KOPT-K1 (cell line): ENCODE results near the gene C2CD4A.
"Not testable (repeated sequence)": the region's sequence is repeated elsewhere in the genome, so short reads cannot be mapped to it uniquely, and the experiment has no call there.

Experiments
- H3K27ac ChIP-seq: fragments of 200-600 bp; sonication (generic); 2 replicates; pipeline ENCODE4 v1.5.1; 2016; ENCODE audit warnings: antibody characterized with exemption, mild to moderate bottlenecking, low read depth, low read length; ENCODE audit not compliant: poor library complexity, severe bottlenecking
- H3K36me3 ChIP-seq: fragments of 200-600 bp; sonication (generic); 2 replicates; pipeline ENCODE4 v1.5.1; 2017; ENCODE audit warnings: antibody characterized with exemption, mild to moderate bottlenecking, low read length, moderate library complexity; ENCODE audit not compliant: insufficient read depth
- H3K9me3 ChIP-seq: fragments of 200-600 bp; sonication (generic); 2 replicates; pipeline ENCODE4 v1.5.1; 2017; ENCODE audit warnings: antibody characterized with exemption, low read length, mild to moderate bottlenecking; ENCODE audit not compliant: insufficient read depth, poor library complexity, severe bottlenecking

The C2CD4A gene

GRCh38 chr15:62066663-62067447 is at the start of gene C2CD4A:
C2CD4A (plus strand) TSS chr15:62066977; CDS start chr15:62067614, 637 bp downstream.
- Histone ChIP-seq H3K9me3 (no peaks in the 10 kb centered on the region), H3K27ac (no peak within 1 kb of the TSS), H3K36me3 (no peaks in the 10 kb centered on the region)

GRCh38 chr15:62020576-62021160 is 46.1 kb upstream of the C2CD4A start:
- Histone ChIP-seq H3K27ac (no peak overlapping the region), H3K9me3 (peaks cover 13% of the 10 kb centered on the region), H3K36me3 (peaks cover 55% of the 10 kb centered on the region)

- Histone ChIP-seq H3K36me3 (peaks cover 66% of the 10 kb centered on the region), H3K27ac (no peak overlapping the region), H3K9me3 (peaks cover 13% of the 10 kb centered on the region)
Measured at GRCh38 chr15:62021991-62022600, 44.7 kb upstream of the C2CD4A start.

- H3K9me3 ChIP-seq = no peaks in the 10 kb centered on the region
- H3K36me3 ChIP-seq = peaks cover 84% of the 10 kb centered on the region
- no peak overlapping the region for H3K27ac ChIP-seq
Measured at GRCh38 chr15:62026487-62027262, 40.1 kb upstream of the C2CD4A start.

GRCh38 chr15:62027263-62027565 is 39.6 kb upstream of the C2CD4A start:
- peaks cover 79% of the 10 kb centered on the region for H3K36me3 ChIP-seq
- H3K9me3 ChIP-seq = no peaks in the 10 kb centered on the region
- H3K27ac ChIP-seq = no peak overlapping the region

GRCh38 chr15:62027916-62028315 is 38.9 kb upstream of the C2CD4A start:
- H3K27ac ChIP-seq = no peak overlapping the region
- H3K9me3 ChIP-seq = no peaks in the 10 kb centered on the region
- H3K36me3 ChIP-seq = peaks cover 76% of the 10 kb centered on the region

GRCh38 chr15:62035256-62035924 is 31.4 kb upstream of the C2CD4A start:
- H3K27ac ChIP-seq = no peak overlapping the region
- H3K9me3 ChIP-seq = peaks cover 4% of the 10 kb centered on the region
- H3K36me3 ChIP-seq = peaks cover 43% of the 10 kb centered on the region

GRCh38 chr15:62046078-62046743 is 20.6 kb upstream of the C2CD4A start:
- peaks cover 11% of the 10 kb centered on the region for H3K36me3 ChIP-seq
- no peaks in the 10 kb centered on the region for H3K9me3 ChIP-seq
- H3K27ac ChIP-seq = peak overlapping the region; percentile 62

GRCh38 chr15:62047282-62047827 is 19.4 kb upstream of the C2CD4A start:
- Histone ChIP-seq H3K9me3 (no peaks in the 10 kb centered on the region), H3K36me3 (peaks cover 6% of the 10 kb centered on the region), H3K27ac (peak overlapping the region; percentile 36)

- H3K36me3 ChIP-seq, H3K9me3 ChIP-seq, H3K27ac ChIP-seq: not testable (repeated sequence)
Measured at GRCh38 chr15:62048254-62048653, 18.5 kb upstream of the C2CD4A start.

- Histone ChIP-seq H3K9me3 (no peaks in the 10 kb centered on the region), H3K27ac (no peak overlapping the region), H3K36me3 (no peaks in the 10 kb centered on the region)
Measured at GRCh38 chr15:62050115-62050514, 16.7 kb upstream of the C2CD4A start.

GRCh38 chr15:62051166-62051565 is 15.6 kb upstream of the C2CD4A start:
- Histone ChIP-seq H3K36me3 (no peaks in the 10 kb centered on the region), H3K27ac (peak overlapping the region; percentile 19), H3K9me3 (no peaks in the 10 kb centered on the region)

GRCh38 chr15:62052713-62053112 is 14.1 kb upstream of the C2CD4A start:
- Histone ChIP-seq H3K27ac (peak overlapping the region; percentile 35), H3K36me3 (no peaks in the 10 kb centered on the region)

GRCh38 chr15:62053439-62054085 is 13.2 kb upstream of the C2CD4A start:
- Histone ChIP-seq H3K36me3 (no peaks in the 10 kb centered on the region), H3K9me3 (no peaks in the 10 kb centered on the region), H3K27ac (peak overlapping the region; percentile 35)

More at GRCh38 chr15:62052713-62053112, 14.1 kb upstream of the C2CD4A start:
- no peaks in the 10 kb centered on the region for H3K9me3 ChIP-seq
